H9 (cell line): ENCODE data around the gene TIAM2. TPM values are rescaled to one million over a fixed set of nuclear protein-coding genes. Genes with fewer than 3 reads are reported as not detected.

Experiments used
- DNase-seq: peaks from one replicate; pipeline ENCODE4 v3.0.0-alpha.2; 2017
- H2AFZ ChIP-seq: one replicate; pipeline ENCODE4 v1.6.1; 2013; ENCODE audit warnings: mild to moderate bottlenecking, low read length, control low read depth, moderate library complexity
- H2AK5ac ChIP-seq: 2 replicates; pipeline ENCODE4 v1.6.1; 2013; ENCODE audit warnings: low read length, control low read depth, mixed read lengths; ENCODE audit not compliant: insufficient read length
- H2BK120ac ChIP-seq: one replicate; pipeline ENCODE4 v1.6.1; 2013; ENCODE audit warnings: low read depth, mild to moderate bottlenecking, low read length, control low read depth, inconsistent platforms; ENCODE audit not compliant: poor library complexity, severe bottlenecking
- H2BK12ac ChIP-seq: 2 replicates; pipeline ENCODE4 v1.6.1; 2013; ENCODE audit warnings: low read length, control low read depth, mixed read lengths, low read depth; ENCODE audit not compliant: insufficient read length
- H2BK15ac ChIP-seq: 2 replicates; pipeline ENCODE4 v1.6.1; 2013; ENCODE audit warnings: low read depth, low read length, control low read depth
- H2BK20ac ChIP-seq: one replicate; pipeline ENCODE4 v1.6.1; 2013; ENCODE audit warnings: low read depth, mild to moderate bottlenecking, low read length, control low read depth, inconsistent platforms; ENCODE audit not compliant: poor library complexity, severe bottlenecking
- H2BK5ac ChIP-seq: 2 replicates; pipeline ENCODE4 v1.6.1; 2013; ENCODE audit warnings: low read length, control low read depth, mixed read lengths; ENCODE audit not compliant: insufficient read length
- H3K14ac ChIP-seq: 2 replicates; pipeline ENCODE4 v1.6.1; 2013; ENCODE audit warnings: low read length, control low read depth; ENCODE audit not compliant: insufficient read depth
- H3K18ac ChIP-seq: 2 replicates; pipeline ENCODE4 v1.6.1; 2013; ENCODE audit warnings: low read depth, mild to moderate bottlenecking, mixed read lengths, low read length, control low read depth; ENCODE audit not compliant: insufficient read length
- H3K23ac ChIP-seq: 2 replicates; pipeline ENCODE4 v1.6.1; 2013; ENCODE audit warnings: low read length, control low read depth, mixed read lengths, low read depth; ENCODE audit not compliant: insufficient read length
- H3K23me2 ChIP-seq: 2 replicates; pipeline ENCODE4 v1.6.1; 2013; ENCODE audit warnings: low read depth, mild to moderate bottlenecking, mixed read lengths, low read length, control low read depth; ENCODE audit not compliant: insufficient read length, poor library complexity, severe bottlenecking
- H3K27ac ChIP-seq: 2 replicates; pipeline ENCODE4 v1.5.1; 2013; ENCODE audit warnings: low read length, control low read depth, mixed read lengths, low read depth; ENCODE audit not compliant: insufficient read length
- H3K27me3 ChIP-seq: 2 replicates; pipeline ENCODE4 v1.6.1; 2013; ENCODE audit warnings: low read length, control low read depth, inconsistent platforms; ENCODE audit not compliant: insufficient read depth
- H3K4ac ChIP-seq: 2 replicates; pipeline ENCODE4 v1.6.1; 2013; ENCODE audit warnings: low read depth, mild to moderate bottlenecking, control low read depth, inconsistent platforms, low read length, moderate library complexity
- H3K4me1 ChIP-seq: 2 replicates; pipeline ENCODE4 v1.6.1; 2013; ENCODE audit warnings: low read length, control low read depth, inconsistent platforms; ENCODE audit not compliant: insufficient read depth
- H3K4me2 ChIP-seq: 2 replicates; pipeline ENCODE4 v1.6.1; 2013; ENCODE audit warnings: low read length, control low read depth, mixed read lengths; ENCODE audit not compliant: insufficient read length, insufficient read depth
- H3K56ac ChIP-seq: 2 replicates; pipeline ENCODE4 v1.6.1; 2013; ENCODE audit warnings: low read depth, mild to moderate bottlenecking, mixed read lengths, low read length, control low read depth; ENCODE audit not compliant: insufficient read length
- H3K79me1 ChIP-seq: 2 replicates; pipeline ENCODE4 v1.6.1; 2013; ENCODE audit warnings: low read depth, mild to moderate bottlenecking, moderate library complexity, low read length, control low read depth, inconsistent platforms; ENCODE audit not compliant: insufficient read depth, poor library complexity, severe bottlenecking
- H3K79me2 ChIP-seq: 2 replicates; pipeline ENCODE4 v1.6.1; 2013; ENCODE audit warnings: low read length, control low read depth, inconsistent platforms; ENCODE audit not compliant: insufficient read depth
- H3K9ac ChIP-seq: 2 replicates; pipeline ENCODE4 v1.6.1; 2013; ENCODE audit warnings: low read length, control low read depth, mixed read lengths; ENCODE audit not compliant: insufficient read length; ENCODE audit errors: extremely low read depth
- H3K9me3 ChIP-seq: one replicate; pipeline ENCODE4 v1.6.1; 2013; ENCODE audit warnings: low read depth, low read length, inconsistent platforms; ENCODE audit not compliant: control insufficient read depth
- H3T11ph ChIP-seq: one replicate; pipeline ENCODE4 v1.6.1; 2013; ENCODE audit warnings: mild to moderate bottlenecking, low read length, control low read depth, inconsistent platforms
- H4K20me1 ChIP-seq: one replicate; pipeline ENCODE4 v1.6.1; 2013; ENCODE audit not compliant: control insufficient read depth, insufficient read length, insufficient read depth
- H4K5ac ChIP-seq: 2 replicates; pipeline ENCODE4 v1.6.1; 2013; ENCODE audit warnings: low read depth, mild to moderate bottlenecking, mixed read lengths, low read length, control low read depth; ENCODE audit not compliant: insufficient read length
- H4K8ac ChIP-seq: replicated peaks from 2 replicates; pipeline ENCODE4 v1.6.1; 2013; ENCODE audit warnings: low read length, control low read depth, mixed read lengths, low read depth; ENCODE audit not compliant: insufficient read length
- H4K91ac ChIP-seq: 2 replicates; pipeline ENCODE4 v1.6.1; 2013; ENCODE audit warnings: low read depth, mild to moderate bottlenecking, moderate library complexity, mixed read lengths, low read length, control low read depth; ENCODE audit not compliant: insufficient read length
- H3K27ac Mint-ChIP-seq, 3 experiments: 2 replicates in 2 of 3; 3 replicates in 1 of 3; pipeline ENCODE4 v1.8.0; 2020 to 2021; ENCODE audit warnings: mixed read lengths in 3 of 3, mild to moderate bottlenecking in 1 of 3, moderate library complexity in 1 of 3
- H3K27me3 Mint-ChIP-seq: 2 replicates; pipeline ENCODE4 v1.8.0; 2021; ENCODE audit warnings: low read depth, mild to moderate bottlenecking, moderate library complexity, mixed read lengths
- H3K36me3 Mint-ChIP-seq, 3 experiments: 2 replicates in 2 of 3; 3 replicates in 1 of 3; pipeline ENCODE4 v1.8.0; 2020 to 2021; ENCODE audit warnings: low read depth in 3 of 3, mixed read lengths in 3 of 3; ENCODE audit not compliant: insufficient read depth in 1 of 3
- H3K4me1 Mint-ChIP-seq, 2 experiments: 2 replicates each; pipeline ENCODE4 v1.8.0; 2020; ENCODE audit warnings: mixed read lengths in 2 of 2
- H3K4me3 Mint-ChIP-seq, 2 experiments: 2 replicates in 1 of 2; 3 replicates in 1 of 2; pipeline ENCODE4 v1.8.0; 2020 to 2021; ENCODE audit warnings: mild to moderate bottlenecking in 2 of 2, mixed read lengths in 2 of 2, moderate library complexity in 1 of 2
- H3K9me3 Mint-ChIP-seq, 2 experiments: 2 replicates in 1 of 2; 3 replicates in 1 of 2; pipeline ENCODE4 v1.8.0; 2020; ENCODE audit warnings: mild to moderate bottlenecking in 2 of 2, mixed read lengths in 2 of 2, moderate library complexity in 1 of 2
- WGBS: extraction: QIAGEN DNeasy Blood & Tissue Kit; methylation state at CpG from one replicate; pipeline ENCODE4 v1.1.7; 2013; ENCODE audit warnings: missing lambda C conversion rate, low lambda C conversion rate, mixed read lengths; ENCODE audit not compliant: insufficient read length; ENCODE audit errors: extremely low coverage; 5-methylcytosine and 5-hydroxymethylcytosine counted together
- total RNA-seq: library from RNA; stranded (reverse); gene quantifications from 2 replicates; pipeline ENCODE4 v1.2.1, GENCODE V29; 2021
- TF ChIP-seq, protein P1 (sequence below): fragments of 200-600 bp; sonication (generic); conservative IDR thresholded peaks from 3 replicates; pipeline ENCODE4 v1.8.0; 2021; ENCODE audit warnings: antibody characterized with exemption, mild to moderate bottlenecking

Gene TIAM2
- total RNA-seq, 1 experiment from 2014 or later: 6.3 TPM

GRCh38 chr6:155112757-155113156 lies 117.6 kb downstream of the TIAM2 start:
- Mint-ChIP-seq H3K9me3 (no peaks in the 10 kb centered on the region), H3K27ac (peak overlapping the region; percentile 22 to 94 (median 85); a peak in 6 of 7 replicates), H3K27me3 (no peaks in the 10 kb centered on the region), H3K4me3 (no peak overlapping the region; a peak in 1 of 5 replicates), H3K4me1 (peaks cover 41 to 49% of the 10 kb centered on the region in 2 experiments), H3K36me3 (no peaks in the 10 kb centered on the region)
- H2AFZ ChIP-seq: no peak overlapping the region
- peaks cover 7% of the 10 kb centered on the region; the same call in 1 of the 2 replicates for H3K4me1 ChIP-seq
- no peaks in the 10 kb centered on the region for H3K9me3 ChIP-seq
- no peak overlapping the region for H2BK120ac ChIP-seq
- no peak overlapping the region for H3K27ac ChIP-seq
- H2BK12ac ChIP-seq: no peak overlapping the region
- no peak overlapping the region for H3K4ac ChIP-seq
- no peaks in the 10 kb centered on the region for H3K23me2 ChIP-seq
- WGBS: no CpG with 5 or more reads among the region's 7 CpGs
- TF ChIP-seq, protein P1, sequence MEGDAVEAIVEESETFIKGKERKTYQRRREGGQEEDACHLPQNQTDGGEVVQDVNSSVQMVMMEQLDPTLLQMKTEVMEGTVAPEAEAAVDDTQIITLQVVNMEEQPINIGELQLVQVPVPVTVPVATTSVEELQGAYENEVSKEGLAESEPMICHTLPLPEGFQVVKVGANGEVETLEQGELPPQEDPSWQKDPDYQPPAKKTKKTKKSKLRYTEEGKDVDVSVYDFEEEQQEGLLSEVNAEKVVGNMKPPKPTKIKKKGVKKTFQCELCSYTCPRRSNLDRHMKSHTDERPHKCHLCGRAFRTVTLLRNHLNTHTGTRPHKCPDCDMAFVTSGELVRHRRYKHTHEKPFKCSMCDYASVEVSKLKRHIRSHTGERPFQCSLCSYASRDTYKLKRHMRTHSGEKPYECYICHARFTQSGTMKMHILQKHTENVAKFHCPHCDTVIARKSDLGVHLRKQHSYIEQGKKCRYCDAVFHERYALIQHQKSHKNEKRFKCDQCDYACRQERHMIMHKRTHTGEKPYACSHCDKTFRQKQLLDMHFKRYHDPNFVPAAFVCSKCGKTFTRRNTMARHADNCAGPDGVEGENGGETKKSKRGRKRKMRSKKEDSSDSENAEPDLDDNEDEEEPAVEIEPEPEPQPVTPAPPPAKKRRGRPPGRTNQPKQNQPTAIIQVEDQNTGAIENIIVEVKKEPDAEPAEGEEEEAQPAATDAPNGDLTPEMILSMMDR: no peak
- no peak overlapping the region for H4K5ac ChIP-seq
- no peak overlapping the region for H3K23ac ChIP-seq
- no peak overlapping the region for H4K8ac ChIP-seq
- no peak overlapping the region for H2BK15ac ChIP-seq
- no peaks in the 10 kb centered on the region for H3K27me3 ChIP-seq
- H3K79me1 ChIP-seq: no peaks in the 10 kb centered on the region
- no peak overlapping the region for H4K91ac ChIP-seq
- no peak overlapping the region for H3K18ac ChIP-seq
- no peak overlapping the region for H3T11ph ChIP-seq
- H4K20me1 ChIP-seq: no peaks in the 10 kb centered on the region
- DNase-seq: no peak
- H3K9ac ChIP-seq: no peak overlapping the region
- no peak overlapping the region for H3K14ac ChIP-seq
- no peaks in the 10 kb centered on the region for H3K79me2 ChIP-seq
- no peak overlapping the region for H2BK20ac ChIP-seq
- no peak overlapping the region for H2AK5ac ChIP-seq
- no peak overlapping the region for H3K4me2 ChIP-seq
- no peak overlapping the region for H2BK5ac ChIP-seq
- no peak overlapping the region for H3K56ac ChIP-seq
